Urothelium cell line (cell line): ENCODE data around the gene RREB1.

Experiments
- DNase-seq: peaks from one replicate; pipeline ENCODE4 v3.0.0; 2011; ENCODE audit warnings: low spot score, mixed read lengths
- FAIRE-seq: peaks from 2 replicates; lab custom pipeline; 2011; peaks lifted over from hg19 to GRCh38; lab: Jason Lieb, UNC

Gene RREB1

DNA sequence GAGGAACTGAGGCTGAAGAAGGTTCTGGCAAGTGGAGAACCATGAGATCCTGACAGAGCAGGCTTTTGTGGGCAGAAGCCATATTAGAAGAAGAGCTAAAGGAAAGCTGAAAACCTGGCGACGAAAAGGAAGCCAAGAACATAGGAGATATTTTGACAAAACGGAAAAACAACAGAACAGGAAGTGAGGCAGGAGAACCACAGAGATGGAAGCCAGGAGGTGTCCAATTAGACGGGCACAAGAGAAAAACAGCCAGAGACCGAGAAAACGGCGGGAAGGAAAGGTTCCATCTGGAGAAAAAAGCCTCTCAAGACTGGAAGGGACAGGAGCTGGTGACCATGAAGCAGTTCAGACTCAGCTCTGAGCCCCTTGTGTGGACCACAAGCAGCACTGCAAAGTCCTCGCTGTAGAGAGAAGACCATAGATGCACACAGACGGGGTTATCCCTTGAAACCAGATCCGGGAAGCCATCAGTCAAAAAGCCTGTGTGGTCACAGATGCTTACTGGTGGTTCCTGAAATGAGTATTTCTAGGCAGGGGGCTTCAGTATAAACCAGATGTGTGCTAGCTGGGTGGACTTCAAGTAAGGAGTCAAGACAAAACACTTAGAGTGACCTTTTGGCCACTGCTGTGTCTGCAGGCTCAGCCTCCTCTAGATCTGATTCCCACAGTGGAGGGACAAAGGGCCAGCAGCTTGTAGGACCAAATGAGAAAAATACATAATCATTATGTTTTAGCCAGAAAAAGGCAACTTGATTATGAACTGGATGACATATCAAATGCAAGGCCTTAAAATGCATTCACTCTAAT, 174.5 kb downstream of the RREB1 start:
- FAIRE-seq (no peak), DNase-seq (no peak)

DNA sequence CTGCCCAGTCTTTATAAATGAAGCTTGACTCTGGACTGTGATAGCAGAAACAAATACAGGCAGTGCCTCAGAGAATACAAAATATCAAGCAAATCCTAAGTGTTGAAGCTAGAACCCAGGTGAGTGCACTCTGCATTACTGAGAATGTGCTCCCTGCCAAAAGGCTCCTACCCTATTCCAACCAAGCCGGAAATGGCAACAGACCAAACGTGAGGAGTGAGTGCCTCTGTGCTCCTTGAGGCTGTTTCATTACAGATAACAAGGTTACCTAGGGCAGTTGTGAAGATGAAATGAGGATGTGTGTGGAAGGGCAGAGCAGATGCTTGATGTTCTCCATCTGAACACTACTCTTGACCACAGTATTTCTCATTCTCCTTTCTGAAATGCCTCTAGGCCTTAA, 175.9 kb downstream of the RREB1 start:
- FAIRE-seq = no peak
- no peak for DNase-seq

DNA sequence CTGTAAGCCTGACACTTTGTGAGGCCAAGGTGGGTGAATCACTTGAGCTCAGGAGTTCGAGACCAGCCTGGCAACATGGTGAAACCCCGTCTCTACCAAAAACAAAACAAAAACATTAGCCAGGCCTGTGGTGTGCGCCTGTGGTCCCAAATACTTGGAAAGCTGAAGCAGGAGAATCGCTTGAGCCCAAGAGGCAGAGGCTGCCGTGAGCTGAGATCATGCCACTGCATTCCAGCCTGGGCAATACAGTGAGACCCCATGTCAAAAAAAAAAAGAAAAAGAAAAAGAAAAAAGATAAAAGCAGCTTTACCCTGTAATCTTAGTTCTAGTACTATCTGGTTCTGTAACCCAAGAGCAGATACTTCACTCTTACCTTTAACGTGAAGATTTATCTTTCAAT, 177.7 kb downstream of the RREB1 start:
- DNase-seq (no peak), FAIRE-seq (no peak)

DNA sequence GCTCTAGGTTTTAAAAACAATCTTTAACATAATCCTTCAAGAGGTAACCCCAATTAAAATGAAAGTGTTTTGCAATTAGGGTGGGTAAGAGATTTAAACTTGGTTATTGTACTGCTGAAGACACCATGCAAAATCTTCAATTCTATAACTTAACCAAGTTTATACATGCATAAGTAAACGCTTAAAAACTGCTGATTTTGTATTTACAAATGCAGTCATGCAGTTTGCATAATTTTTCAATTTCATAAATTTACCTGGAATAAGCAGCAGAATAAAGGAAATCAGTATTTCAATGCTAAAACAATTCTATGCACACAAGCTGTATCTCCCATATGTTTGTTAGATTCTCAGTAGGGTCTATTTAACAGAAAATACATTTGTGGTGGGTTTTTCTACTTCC, 182.3 kb downstream of the RREB1 start:
- DNase-seq (no peak), FAIRE-seq (no peak)

DNA sequence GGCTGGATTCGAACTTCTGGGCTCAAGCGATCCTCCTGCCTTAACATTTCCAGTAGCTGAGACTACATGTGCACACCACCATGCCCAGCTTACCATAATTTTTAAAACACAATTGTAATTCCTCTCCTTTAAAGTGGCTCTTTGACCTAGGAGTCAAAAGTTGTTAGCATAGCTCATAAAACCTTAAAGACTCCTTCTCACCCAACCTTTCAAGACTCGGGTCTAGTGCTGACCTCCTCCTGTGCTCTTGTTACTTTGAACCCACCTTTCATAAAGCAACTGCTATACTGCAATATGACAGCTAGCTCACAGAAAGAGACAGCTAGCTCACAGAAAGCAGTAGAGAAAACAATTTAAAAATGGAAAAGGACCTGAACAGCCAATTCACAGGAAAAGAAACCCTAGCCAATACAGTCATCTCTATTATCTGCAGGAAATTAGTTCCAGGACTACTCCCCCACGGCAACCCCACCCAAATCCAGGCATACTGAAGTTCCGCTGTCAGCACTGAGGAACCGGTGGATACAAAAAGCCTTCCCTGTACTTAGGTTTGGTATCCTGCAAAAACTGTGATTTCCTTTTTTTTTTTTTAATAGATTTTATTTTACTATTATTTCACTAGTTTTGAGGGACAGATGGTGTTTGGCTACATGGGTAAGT, 185.0 kb downstream of the RREB1 start:
- DNase-seq (no peak), FAIRE-seq (no peak)

DNA sequence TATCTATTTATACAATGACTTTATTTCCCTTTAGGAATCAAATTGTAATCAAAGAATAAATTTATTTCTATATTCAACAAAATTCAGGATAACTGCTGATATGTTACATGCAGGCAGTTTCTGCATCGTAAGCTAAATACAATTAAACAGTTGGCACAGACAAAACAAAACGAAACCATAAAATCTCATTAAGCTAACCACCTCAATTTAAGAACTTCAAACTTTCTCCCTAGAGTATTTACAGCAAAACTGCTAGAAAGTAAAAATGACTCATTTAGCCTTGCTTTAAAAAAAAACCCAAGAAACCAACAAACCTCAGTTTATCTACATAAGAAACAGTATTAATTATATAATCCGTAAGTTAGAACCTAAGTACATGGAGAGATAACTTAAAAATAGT, 188.2 kb downstream of the RREB1 start:
- DNase-seq (no peak), FAIRE-seq (no peak)

DNA sequence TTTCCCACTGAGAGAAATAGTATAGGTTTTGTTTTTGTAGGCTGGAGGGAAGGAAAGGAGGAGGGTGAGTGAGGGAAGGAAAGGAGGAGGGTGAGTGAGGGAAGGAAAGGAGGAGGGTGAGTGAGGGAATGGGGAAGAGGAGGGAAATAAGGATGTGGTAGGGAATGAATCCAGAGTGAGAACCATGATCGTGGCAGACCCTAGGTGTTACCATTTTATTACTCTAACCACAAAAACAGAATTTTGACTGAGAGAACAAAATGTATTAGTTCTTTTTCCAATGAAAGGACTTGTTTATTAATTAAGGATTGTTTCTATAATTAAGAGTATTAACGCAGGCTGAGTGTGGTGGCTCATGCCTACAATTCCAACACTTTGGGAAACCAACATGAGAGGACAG, 188.8 kb downstream of the RREB1 start:
- no peak for FAIRE-seq
- no peak for DNase-seq

DNA sequence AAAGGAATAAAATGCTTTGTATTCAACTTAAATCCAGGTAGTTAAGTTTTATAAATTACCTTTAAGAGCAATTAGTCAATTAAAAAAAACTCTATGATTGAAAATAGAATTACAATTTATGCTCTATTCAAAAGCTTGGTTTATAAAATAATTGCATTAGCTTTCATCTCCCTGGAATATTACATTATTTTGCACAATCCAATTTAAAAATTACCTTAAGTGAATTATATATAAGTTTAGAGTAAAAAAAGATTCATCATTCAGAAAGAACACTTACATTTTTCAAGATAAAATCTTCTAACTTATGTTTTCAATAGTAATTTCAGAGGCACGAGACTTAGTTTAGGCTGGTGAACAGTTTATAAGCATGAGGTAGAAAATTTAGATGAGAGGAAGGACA, 190.4 kb downstream of the RREB1 start:
- FAIRE-seq (no peak), DNase-seq (no peak)

DNA sequence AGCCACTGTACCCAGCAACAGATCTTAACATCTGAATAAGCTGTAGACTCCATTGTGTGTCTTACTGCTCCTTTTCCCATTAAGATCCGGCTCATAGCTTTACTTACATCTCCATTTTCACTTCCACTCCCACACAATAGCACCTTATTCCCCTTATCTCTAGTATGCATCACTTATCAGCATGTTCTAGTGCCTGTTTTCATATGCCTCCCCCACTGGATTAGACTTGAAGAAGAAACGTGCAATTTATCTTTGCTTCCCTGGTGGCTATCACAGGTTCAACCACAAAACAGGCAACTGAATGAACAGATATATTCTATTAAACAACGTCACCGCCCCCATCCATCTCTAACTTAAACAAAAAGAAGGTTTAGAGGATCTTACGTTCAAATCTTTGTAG, 193.2 kb downstream of the RREB1 start:
- no peak for FAIRE-seq
- no peak for DNase-seq
